HEK293 (cell line): ENCODE results near the gene KIF11.

Source experiments
- FEZF1 ChIP-seq: fragments of 450-650 bp; formaldehyde crosslinking; IDR thresholded peaks from 2 replicates; pipeline ENCODE4 v1.5.1; 2016; ENCODE audit warnings: missing biosample characterization, missing genetic modification characterization
- GLIS1 ChIP-seq: fragments of 450-650 bp; formaldehyde crosslinking; IDR thresholded peaks from 2 replicates; pipeline ENCODE4 v1.5.1; 2016; ENCODE audit warnings: missing biosample characterization, missing genetic modification characterization
- KLF8 ChIP-seq: fragments of 450-650 bp; formaldehyde crosslinking; IDR thresholded peaks from 2 replicates; pipeline ENCODE4 v1.5.1; 2016; ENCODE audit warnings: missing biosample characterization, missing genetic modification characterization
- OVOL3 ChIP-seq: fragments of 450-650 bp; formaldehyde crosslinking; IDR thresholded peaks from 2 replicates; pipeline ENCODE4 v1.5.1; 2016; ENCODE audit warnings: missing biosample characterization, missing genetic modification characterization
- ZBTB10 ChIP-seq: fragments of 450-650 bp; formaldehyde crosslinking; IDR thresholded peaks from 2 replicates; pipeline ENCODE4 v1.5.1; 2016; ENCODE audit warnings: missing biosample characterization, missing genetic modification characterization
- ZFP69B ChIP-seq: fragments of 450-650 bp; formaldehyde crosslinking; IDR thresholded peaks from 2 replicates; pipeline ENCODE4 v1.5.1; 2016; ENCODE audit warnings: missing biosample characterization, missing genetic modification characterization
- ZIC2 ChIP-seq: fragments of 450-650 bp; formaldehyde crosslinking; IDR thresholded peaks from 2 replicates; pipeline ENCODE4 v1.5.1; 2016; ENCODE audit warnings: missing biosample characterization, missing genetic modification characterization
- ZNF112 ChIP-seq: fragments of 450-650 bp; formaldehyde crosslinking; IDR thresholded peaks from 2 replicates; pipeline ENCODE4 v1.5.0; 2017; ENCODE audit warnings: missing biosample characterization, missing genetic modification characterization
- ZNF114 ChIP-seq: fragments of 450-650 bp; formaldehyde crosslinking; IDR thresholded peaks from 2 replicates; pipeline ENCODE4 v1.5.0; 2017; ENCODE audit warnings: missing biosample characterization, missing genetic modification characterization
- ZNF174 ChIP-seq: fragments of 450-650 bp; formaldehyde crosslinking; IDR thresholded peaks from 2 replicates; pipeline ENCODE4 v1.5.0; 2017; ENCODE audit warnings: missing biosample characterization, mild to moderate bottlenecking, missing genetic modification characterization
- ZNF175 ChIP-seq: fragments of 450-650 bp; formaldehyde crosslinking; IDR thresholded peaks from 2 replicates; pipeline ENCODE4 v1.5.1; 2016; ENCODE audit warnings: missing biosample characterization, missing genetic modification characterization
- ZNF18 ChIP-seq: fragments of 450-650 bp; formaldehyde crosslinking; IDR thresholded peaks from 2 replicates; pipeline ENCODE4 v1.5.1; 2016; ENCODE audit warnings: missing biosample characterization, missing genetic modification characterization
- ZNF214 ChIP-seq: fragments of 450-650 bp; formaldehyde crosslinking; IDR thresholded peaks from 2 replicates; pipeline ENCODE4 v1.5.1; 2017; ENCODE audit warnings: missing biosample characterization, mild to moderate bottlenecking, missing genetic modification characterization, borderline replicate concordance
- ZNF239 ChIP-seq: fragments of 450-650 bp; formaldehyde crosslinking; IDR thresholded peaks from 2 replicates; pipeline ENCODE4 v1.5.1; 2016; ENCODE audit warnings: missing biosample characterization, missing genetic modification characterization
- ZNF280D ChIP-seq: fragments of 450-650 bp; formaldehyde crosslinking; IDR thresholded peaks from 2 replicates; pipeline ENCODE4 v1.5.1; 2016; ENCODE audit warnings: missing biosample characterization, missing genetic modification characterization
- ZNF311 ChIP-seq: fragments of 450-650 bp; formaldehyde crosslinking; IDR thresholded peaks from 2 replicates; pipeline ENCODE4 v1.5.1; 2017; ENCODE audit warnings: missing biosample characterization, missing genetic modification characterization, borderline replicate concordance
- ZNF341 ChIP-seq: fragments of 450-650 bp; formaldehyde crosslinking; IDR thresholded peaks from 2 replicates; pipeline ENCODE4; 2016; ENCODE audit warnings: low read depth, missing biosample characterization, missing genetic modification characterization
- ZNF394 ChIP-seq: fragments of 450-650 bp; formaldehyde crosslinking; IDR thresholded peaks from 2 replicates; pipeline ENCODE4 v1.5.1; 2016; ENCODE audit warnings: missing biosample characterization, missing genetic modification characterization, mild to moderate bottlenecking, moderate library complexity, borderline replicate concordance
- ZNF426 ChIP-seq: fragments of 450-650 bp; formaldehyde crosslinking; IDR thresholded peaks from 2 replicates; pipeline ENCODE4 v1.5.1; 2017; ENCODE audit warnings: missing biosample characterization, missing genetic modification characterization, mild to moderate bottlenecking, inconsistent platforms, moderate library complexity
- ZNF48 ChIP-seq: fragments of 450-650 bp; formaldehyde crosslinking; IDR thresholded peaks from 2 replicates; pipeline ENCODE4 v1.5.1; 2016; ENCODE audit warnings: missing biosample characterization, missing genetic modification characterization
- ZNF518A ChIP-seq: fragments of 450-650 bp; formaldehyde crosslinking; conservative IDR thresholded peaks from 2 replicates; pipeline ENCODE4 v1.5.1; 2016; ENCODE audit warnings: low read depth, missing biosample characterization, missing genetic modification characterization
- ZNF544 ChIP-seq: fragments of 450-650 bp; formaldehyde crosslinking; IDR thresholded peaks from 2 replicates; pipeline ENCODE4 v1.5.0; 2017; ENCODE audit warnings: missing biosample characterization, missing genetic modification characterization
- ZNF580 ChIP-seq: fragments of 450-650 bp; formaldehyde crosslinking; IDR thresholded peaks from 2 replicates; pipeline ENCODE4 v1.5.1; 2016; ENCODE audit warnings: missing biosample characterization, missing genetic modification characterization
- ZNF629 ChIP-seq: fragments of 450-650 bp; formaldehyde crosslinking; IDR thresholded peaks from 2 replicates; pipeline ENCODE4 v1.5.1; 2017; ENCODE audit warnings: missing biosample characterization, missing genetic modification characterization
- ZNF830 ChIP-seq: fragments of 450-650 bp; IDR thresholded peaks from 2 replicates; pipeline ENCODE4 v1.5.0; 2018; ENCODE audit warnings: missing biosample characterization, missing genetic modification characterization, low read depth, mild to moderate bottlenecking, moderate library complexity
- ZSCAN4 ChIP-seq: fragments of 450-650 bp; formaldehyde crosslinking; IDR thresholded peaks from 2 replicates; pipeline ENCODE4 v1.5.1; 2017; ENCODE audit warnings: missing biosample characterization, missing genetic modification characterization
- ZXDB ChIP-seq: fragments of 450-650 bp; formaldehyde crosslinking; IDR thresholded peaks from 2 replicates; pipeline ENCODE4 v1.5.1; 2016; ENCODE audit warnings: missing biosample characterization, missing genetic modification characterization

The KIF11 gene

GRCh38 chr10:92572362-92573090, 20.4 kb upstream of the KIF11 start (continued):
- TF ChIP-seq ZNF239 (tag by site-specific recombination) (no peak), ZNF394 (tag by site-specific recombination) (no peak), ZXDB (no peak), ZNF112 (tag by site-specific recombination) (no peak), ZNF830 (tag by site-specific recombination) (no peak), ZNF18 (tag by site-specific recombination) (no peak), KLF8 (tag by site-specific recombination) (no peak), ZNF174 (tag by site-specific recombination) (no peak), ZNF341 (tag by site-specific recombination) (peak; percentile 82), ZBTB10 (tag by site-specific recombination) (no peak), ZNF426 (tag by site-specific recombination) (no peak), ZSCAN4 (tag by site-specific recombination) (no peak), ZNF518A (no peak), GLIS1 (no peak), ZNF114 (tag by site-specific recombination) (no peak), ZNF580 (tag by site-specific recombination) (peak; percentile 83), ZNF544 (tag by site-specific recombination) (no peak), ZNF311 (no peak), ZFP69B (tag by site-specific recombination) (peak; percentile 83), ZIC2 (tag by site-specific recombination) (no peak), ZNF280D (tag by site-specific recombination) (no peak), ZNF175 (tag by site-specific recombination) (no peak), OVOL3 (no peak), ZNF629 (tag by site-specific recombination) (no peak), ZNF214 (tag by site-specific recombination) (no peak), FEZF1 (tag by site-specific recombination) (no peak), ZNF48 (tag by site-specific recombination) (no peak)
